ENCODE measurements around the gene CCDC91.

DNA sequence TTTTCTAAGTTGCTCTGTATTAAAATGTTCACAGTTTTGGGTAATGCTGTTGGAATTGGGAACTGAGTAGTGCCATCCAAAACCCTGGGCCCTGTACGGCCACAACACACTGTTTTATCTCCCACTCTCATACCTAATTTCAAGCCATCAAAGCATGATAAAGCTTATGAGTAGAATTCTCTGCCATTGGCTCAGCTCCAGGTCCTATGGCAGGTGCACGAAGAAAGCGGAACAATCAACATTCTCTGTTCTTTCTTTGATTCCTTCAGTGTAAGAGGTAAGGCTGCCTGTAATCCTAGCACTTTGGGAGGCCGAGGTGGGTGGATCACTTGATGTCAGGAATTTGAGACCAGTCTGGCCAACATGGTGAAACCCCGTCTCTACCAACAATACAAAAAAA is 394.9 kb downstream of the CCDC91 start:
- TF ChIP-seq, protein P1, sequence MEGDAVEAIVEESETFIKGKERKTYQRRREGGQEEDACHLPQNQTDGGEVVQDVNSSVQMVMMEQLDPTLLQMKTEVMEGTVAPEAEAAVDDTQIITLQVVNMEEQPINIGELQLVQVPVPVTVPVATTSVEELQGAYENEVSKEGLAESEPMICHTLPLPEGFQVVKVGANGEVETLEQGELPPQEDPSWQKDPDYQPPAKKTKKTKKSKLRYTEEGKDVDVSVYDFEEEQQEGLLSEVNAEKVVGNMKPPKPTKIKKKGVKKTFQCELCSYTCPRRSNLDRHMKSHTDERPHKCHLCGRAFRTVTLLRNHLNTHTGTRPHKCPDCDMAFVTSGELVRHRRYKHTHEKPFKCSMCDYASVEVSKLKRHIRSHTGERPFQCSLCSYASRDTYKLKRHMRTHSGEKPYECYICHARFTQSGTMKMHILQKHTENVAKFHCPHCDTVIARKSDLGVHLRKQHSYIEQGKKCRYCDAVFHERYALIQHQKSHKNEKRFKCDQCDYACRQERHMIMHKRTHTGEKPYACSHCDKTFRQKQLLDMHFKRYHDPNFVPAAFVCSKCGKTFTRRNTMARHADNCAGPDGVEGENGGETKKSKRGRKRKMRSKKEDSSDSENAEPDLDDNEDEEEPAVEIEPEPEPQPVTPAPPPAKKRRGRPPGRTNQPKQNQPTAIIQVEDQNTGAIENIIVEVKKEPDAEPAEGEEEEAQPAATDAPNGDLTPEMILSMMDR (IDR thresholded peaks at IDR 0.05), result no peak
- no peak for TF ChIP-seq POLR2A (IDR thresholded peaks at IDR 0.05)
